Urinary bladder (tissue), 4 donors: ENCODE results near the gene UTP25. TPM values are rescaled to one million over a fixed set of nuclear protein-coding genes. Genes with fewer than 3 reads are reported as not detected.
"Not testable (repeated sequence)": the region's sequence is repeated elsewhere in the genome, so short reads cannot be mapped to it uniquely, and the experiment has no call there.

Experiments
- DNase-seq: peaks from one replicate; pipeline ENCODE4 v3.0.0-alpha.2; 2015; ENCODE audit errors: extremely low spot score
- H3K27ac ChIP-seq: one replicate; pipeline ENCODE4 v1.5.1; 2013; ENCODE audit warnings: low read depth, mild to moderate bottlenecking, moderate library complexity
- H3K36me3 ChIP-seq: one replicate; pipeline ENCODE4 v1.6.1; 2013; ENCODE audit warnings: mild to moderate bottlenecking, moderate library complexity; ENCODE audit not compliant: insufficient read depth
- H3K4me1 ChIP-seq: one replicate; pipeline ENCODE4 v1.6.1; 2013; ENCODE audit warnings: mild to moderate bottlenecking, moderate library complexity; ENCODE audit not compliant: insufficient read depth
- H3K4me3 ChIP-seq: one replicate; pipeline ENCODE4 v1.5.1; 2013; ENCODE audit warnings: low read depth, low read length
- WGBS: extraction: QIAGEN DNeasy Blood & Tissue Kit; methylation state at CpG from one replicate; pipeline ENCODE4 v1.1.7; 2013; 5-methylcytosine and 5-hydroxymethylcytosine counted together
- polyA plus RNA-seq: library from polyadenylated mRNA; stranded (reverse); fragments of 200-250 nt; gene quantifications from one replicate; pipeline ENCODE4 v1.2.3, GENCODE V29; 2013
- total RNA-seq: library from RNA; depleted of rRNA; stranded (reverse); fragments of >200 nt; gene quantifications from one replicate; pipeline ENCODE4 v1.2.3, GENCODE V29; 2014
- donor health status: healthy with polysubstance abuse.
- donor health status: healthy.

UTP25 gene
- total and polyA plus RNA-seq, 2 donors: 4.3 to 10.5 TPM

DNA sequence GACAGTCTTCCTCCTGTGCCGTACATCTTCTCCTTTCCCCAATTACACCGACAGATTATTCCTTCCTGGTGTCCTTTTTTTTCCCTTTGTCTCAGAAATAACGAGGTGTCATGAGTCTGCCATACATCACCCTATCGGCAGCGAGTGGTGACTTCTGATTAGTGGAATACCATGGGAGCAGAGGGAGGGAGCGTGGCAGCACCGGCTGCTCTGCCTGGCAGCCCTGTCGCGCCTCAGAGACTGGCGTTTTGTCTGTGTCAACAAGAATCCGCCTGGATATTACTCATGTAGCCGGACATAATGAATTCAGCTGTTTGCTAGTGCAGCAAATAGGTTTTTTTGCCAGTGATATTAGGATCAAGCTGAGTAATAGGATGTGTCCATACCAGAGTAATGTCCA, 51.8 kb downstream of the UTP25 start:
- H3K36me3 ChIP-seq: no peaks in the 10 kb centered on the region
- 47% methylated on average over 12 of the region's 12 CpGs for WGBS
- H3K4me3 ChIP-seq: no peak overlapping the region
- peaks cover 2% of the 10 kb centered on the region for H3K4me1 ChIP-seq
- DNase-seq: no peak
- H3K27ac ChIP-seq: no peak overlapping the region

DNA sequence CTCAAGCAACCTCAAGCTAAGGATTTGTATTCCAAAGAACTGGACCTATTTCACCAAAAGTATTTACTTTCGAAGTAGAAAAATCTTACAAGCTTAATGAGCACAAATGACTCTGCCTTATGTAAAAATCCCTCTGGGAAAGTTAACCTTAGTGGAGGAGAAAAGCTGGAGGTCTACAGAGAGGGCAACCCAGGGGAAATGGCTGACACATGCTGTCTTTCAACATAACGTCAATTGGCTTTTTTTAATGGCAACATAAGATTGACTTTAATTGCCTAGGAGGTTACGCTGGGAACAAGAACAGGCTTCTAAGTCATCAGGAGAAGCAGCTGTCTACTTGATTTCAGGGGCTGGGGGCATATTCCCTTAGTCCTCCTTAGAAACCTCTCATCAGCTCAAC, 52.3 kb downstream of the UTP25 start:
- no peak for DNase-seq
- H3K27ac ChIP-seq: no peak overlapping the region
- H3K4me3 ChIP-seq: no peak overlapping the region
- H3K4me1 ChIP-seq: peaks cover 2% of the 10 kb centered on the region
- WGBS: 61% methylated on average over 3 of the region's 3 CpGs
- H3K36me3 ChIP-seq: no peaks in the 10 kb centered on the region

DNA sequence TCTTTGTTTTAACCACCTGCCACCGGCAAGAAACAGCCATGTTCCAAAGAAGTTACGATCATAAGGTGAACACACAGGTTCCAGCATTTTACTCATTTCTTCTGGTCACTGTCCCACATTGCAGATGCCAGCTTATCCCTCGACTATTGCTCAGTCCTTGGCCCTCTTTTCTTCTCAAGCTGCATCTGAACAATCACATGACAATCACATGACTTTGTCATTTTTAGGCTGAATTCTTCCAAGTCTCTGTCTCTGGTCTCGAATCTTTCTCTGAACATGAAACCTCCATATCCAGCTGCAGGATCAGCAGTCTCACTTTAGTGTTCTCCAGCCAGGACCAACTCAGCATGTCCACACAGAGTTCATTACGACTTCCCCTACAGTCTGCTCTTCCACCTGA, 53.8 kb downstream of the UTP25 start:
- no peak overlapping the region for H3K27ac ChIP-seq
- WGBS: 80% methylated on average over 5 of the region's 5 CpGs
- peaks cover 2% of the 10 kb centered on the region for H3K4me1 ChIP-seq
- DNase-seq: no peak
- H3K36me3 ChIP-seq: no peaks in the 10 kb centered on the region
- H3K4me3 ChIP-seq: no peak overlapping the region

DNA sequence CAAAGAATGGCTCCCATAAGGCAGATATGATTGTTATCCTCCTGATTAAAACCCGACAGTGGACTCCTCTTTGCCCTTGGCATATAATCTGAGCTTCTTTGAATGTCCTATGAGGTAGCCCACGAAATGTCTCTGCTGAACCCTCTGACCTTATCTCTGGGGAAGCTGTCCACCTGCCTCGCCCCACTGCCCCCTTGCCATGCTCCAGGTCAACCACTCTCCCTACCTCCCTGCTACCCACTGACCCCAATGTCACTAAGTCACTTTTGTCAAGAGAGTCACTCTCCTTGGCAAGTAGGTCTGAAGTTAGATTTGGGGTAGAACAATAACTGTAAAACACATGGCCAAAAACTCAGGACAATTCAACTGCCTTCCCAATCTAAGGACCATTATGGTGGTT, 54.5 kb downstream of the UTP25 start:
- no peak for DNase-seq
- Histone ChIP-seq H3K27ac (no peak overlapping the region), H3K36me3 (no peaks in the 10 kb centered on the region), H3K4me3 (no peak overlapping the region), H3K4me1 (peaks cover 2% of the 10 kb centered on the region)
- 79% methylated on average over 3 of the region's 3 CpGs for WGBS

DNA sequence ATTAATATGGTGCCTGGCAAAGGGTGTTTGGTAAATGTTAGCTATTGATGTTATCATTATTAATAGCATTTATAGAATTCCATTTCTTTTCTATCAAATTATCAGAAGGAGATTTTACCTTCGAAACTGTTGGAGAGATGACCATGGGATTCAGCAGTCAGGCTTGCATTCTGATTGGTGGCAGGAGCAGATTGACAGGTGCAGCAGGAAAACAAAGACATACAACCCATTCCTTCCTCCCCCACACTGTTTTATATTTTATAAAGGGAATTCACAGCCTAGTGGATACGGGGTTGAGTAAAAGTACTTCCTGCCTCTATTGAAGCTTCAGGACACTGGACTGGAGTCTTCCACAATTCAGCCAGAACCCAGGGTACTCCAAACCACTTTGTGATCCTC, 55.2 kb downstream of the UTP25 start:
- Histone ChIP-seq H3K27ac (no peak overlapping the region), H3K4me3 (no peak overlapping the region), H3K4me1 (peaks cover 2% of the 10 kb centered on the region), H3K36me3 (no peaks in the 10 kb centered on the region)
- no peak for DNase-seq
- 67% methylated on average over 2 of the region's 2 CpGs for WGBS

DNA sequence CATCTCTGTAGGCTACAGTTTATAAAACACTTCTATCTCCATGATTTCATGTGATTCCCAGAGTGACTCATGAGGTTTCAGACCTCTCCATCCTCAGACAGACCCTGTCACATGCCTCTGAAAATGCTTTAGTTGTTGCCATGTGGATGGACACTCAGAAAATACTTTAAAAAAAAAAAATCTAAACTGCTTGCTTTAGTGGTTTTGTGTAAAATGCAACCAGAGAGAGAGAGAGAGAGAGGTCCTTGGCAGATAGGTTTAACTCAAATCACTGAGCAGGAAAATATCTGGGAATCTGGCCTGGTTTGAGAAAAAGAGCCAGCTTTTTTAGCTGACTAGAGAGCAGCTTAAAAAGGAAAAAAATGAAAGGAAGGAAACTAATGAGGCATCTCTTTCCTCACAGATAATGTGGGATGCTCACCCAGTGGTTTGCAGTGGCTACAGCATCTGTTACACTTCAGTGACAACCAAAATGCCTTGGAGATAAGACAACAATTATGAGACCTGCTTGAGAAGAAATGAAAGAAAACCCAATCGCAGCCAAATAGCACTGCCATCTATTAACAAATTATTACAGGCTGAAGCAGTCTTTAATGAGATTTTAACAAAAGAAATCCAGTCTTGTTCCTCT, 55.7 kb downstream of the UTP25 start:
- H3K36me3 ChIP-seq: no peaks in the 10 kb centered on the region
- H3K27ac ChIP-seq: no peak overlapping the region
- peaks cover 2% of the 10 kb centered on the region for H3K4me1 ChIP-seq
- 20% methylated on average over 1 of the region's 1 CpG for WGBS
- no peak for DNase-seq
- H3K4me3 ChIP-seq: no peak overlapping the region

DNA sequence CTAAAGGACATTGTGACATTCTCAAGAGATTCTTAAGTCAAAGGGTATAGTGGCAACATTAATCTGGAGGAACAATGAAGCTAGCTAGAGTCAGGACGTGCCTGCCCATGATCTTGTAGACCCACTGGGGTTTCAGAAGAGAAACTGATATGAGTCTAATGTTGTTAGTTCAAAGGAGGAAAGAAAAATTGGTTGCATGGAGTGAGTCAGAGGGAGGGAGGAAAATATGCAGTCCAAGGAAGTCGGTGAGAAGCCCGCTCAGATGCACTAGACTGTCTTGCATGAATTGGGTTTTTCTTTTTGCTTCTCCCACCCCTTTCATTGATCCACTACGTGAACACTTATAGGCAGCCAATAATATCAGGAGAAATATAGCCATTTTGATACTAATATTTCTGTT, 56.5 kb downstream of the UTP25 start:
- whole genome bisulfite sequencing: 79% methylated on average over 4 of the region's 4 CpGs
- peaks cover 2% of the 10 kb centered on the region for H3K4me1 ChIP-seq
- DNase-seq: no peak
- no peak overlapping the region for H3K27ac ChIP-seq
- no peak overlapping the region for H3K4me3 ChIP-seq
- H3K36me3 ChIP-seq: no peaks in the 10 kb centered on the region

DNA sequence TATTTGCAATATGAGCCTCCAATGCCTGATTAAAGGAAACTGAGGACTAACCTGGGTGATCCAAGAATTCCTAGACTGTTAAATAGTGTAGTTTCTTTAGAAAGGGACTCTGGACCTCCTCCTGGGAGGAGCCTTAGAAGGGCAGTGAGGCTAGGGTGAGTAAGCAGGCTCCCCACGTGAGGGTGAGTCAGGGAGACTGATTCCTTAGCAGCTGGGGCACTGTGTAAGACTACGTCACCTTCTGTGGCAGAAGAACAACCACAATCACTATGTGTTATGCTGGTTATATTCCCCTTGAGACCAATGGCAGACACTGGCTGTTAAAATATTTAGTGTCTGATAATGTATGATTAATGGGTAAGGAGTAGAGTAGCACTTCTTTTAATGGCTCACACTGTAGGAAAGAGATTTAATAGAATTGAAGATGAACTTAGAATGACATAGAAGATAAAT, 56.9 kb downstream of the UTP25 start:
- peaks cover 2% of the 10 kb centered on the region for H3K4me1 ChIP-seq
- DNase-seq: no peak
- WGBS: 14% methylated on average over 2 of the region's 2 CpGs
- no peaks in the 10 kb centered on the region for H3K36me3 ChIP-seq
- H3K4me3 ChIP-seq: no peak overlapping the region
- no peak overlapping the region for H3K27ac ChIP-seq

DNA sequence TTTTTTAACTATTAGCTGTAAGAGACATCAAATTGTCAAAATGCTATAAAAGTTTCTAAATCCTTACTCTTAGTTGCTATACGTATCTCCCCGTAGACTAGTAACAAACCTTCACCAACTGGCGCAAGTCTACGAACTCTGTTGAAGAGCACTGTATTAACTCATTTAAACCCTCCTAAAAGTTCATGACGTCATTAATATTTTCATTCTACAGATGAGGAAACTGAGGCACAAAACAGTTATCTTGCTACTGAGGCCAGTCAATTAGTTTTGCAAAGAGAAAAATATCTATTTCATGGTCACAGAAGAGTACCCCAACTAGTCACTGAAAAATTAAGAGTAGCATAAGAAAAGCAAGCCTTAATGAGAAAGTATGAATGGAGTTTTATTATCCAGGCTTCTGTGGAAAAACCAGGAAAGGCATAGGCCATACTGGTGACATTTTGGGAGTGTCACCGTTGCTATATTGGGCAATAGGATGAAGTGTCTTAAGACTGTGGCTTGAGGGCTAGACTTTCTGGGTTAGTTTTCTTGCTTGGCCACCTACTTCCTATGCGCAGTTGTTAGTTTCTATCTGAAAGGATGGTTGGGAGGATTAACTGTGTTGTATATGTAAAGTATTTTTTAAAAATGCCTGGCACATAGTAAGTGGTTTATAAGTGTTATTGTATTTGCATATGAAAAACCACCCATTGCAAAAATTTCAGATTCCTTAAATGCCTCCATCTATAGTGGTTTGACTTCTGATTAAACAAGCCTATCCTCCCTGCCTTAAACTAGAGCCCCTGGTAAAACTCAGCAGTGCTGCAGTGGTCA, 57.8 kb downstream of the UTP25 start:
- Histone ChIP-seq H3K27ac (no peak overlapping the region), H3K4me1 (peaks cover 2% of the 10 kb centered on the region), H3K36me3 (no peaks in the 10 kb centered on the region), H3K4me3 (no peak overlapping the region)
- WGBS: 85% methylated on average over 7 of the region's 7 CpGs
- DNase-seq: no peak

DNA sequence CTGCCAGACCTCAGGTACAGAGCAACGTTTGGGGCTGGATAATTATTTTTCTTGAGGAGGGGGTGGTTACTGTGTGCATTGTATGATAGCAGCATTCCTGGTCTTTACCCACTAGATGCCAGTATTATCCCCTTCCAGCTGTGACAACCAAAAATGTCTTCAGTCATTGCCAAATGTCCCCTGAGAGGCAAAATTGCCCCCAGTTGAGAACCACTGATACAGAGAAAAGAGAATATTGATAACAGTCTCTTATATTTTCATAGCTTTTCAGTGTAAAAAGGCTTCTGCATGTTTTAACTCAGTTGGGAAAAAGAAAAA, 58.4 kb downstream of the UTP25 start:
- Histone ChIP-seq H3K4me1 (peaks cover 2% of the 10 kb centered on the region), H3K36me3 (no peaks in the 10 kb centered on the region)
- 14% methylated on average over 1 of the region's 1 CpG for WGBS

DNA sequence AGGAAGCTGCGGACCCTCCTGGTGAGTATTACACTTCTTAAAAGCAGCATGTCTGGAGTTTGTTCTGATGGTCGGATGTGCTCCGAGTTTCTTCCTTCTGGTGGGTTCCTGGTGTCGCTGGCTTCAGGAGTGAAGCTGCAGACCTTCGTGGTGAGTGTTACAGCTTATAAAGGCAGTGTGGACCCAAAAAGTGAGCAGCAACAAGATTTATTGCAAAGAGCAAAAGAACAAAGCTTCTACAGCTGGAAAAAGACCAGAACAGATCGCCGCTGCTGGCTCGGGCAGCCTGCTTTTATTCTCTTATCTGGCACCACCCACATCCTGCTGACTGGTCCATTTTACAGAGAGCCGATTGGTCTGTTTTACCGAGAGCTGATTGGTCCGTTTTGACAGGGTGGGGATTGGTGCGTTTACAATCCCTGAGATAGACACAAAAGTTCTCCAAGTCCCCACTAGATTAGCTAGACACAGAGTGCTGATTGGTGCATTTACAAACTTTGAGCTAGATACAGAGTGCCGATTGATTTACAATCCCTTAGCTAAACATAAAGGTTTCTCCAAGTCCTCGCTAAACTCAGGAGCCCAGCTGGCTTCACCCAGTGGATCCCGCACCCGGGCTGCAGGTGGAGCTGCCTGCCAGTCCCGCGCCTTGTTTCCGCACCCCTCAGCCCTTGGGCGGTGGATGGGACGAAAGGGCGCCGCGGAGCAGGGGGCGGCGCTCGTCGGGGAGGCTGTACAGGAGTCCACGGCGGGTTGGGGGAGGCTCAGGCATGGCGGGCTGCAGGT, 60.7 kb downstream of the UTP25 start:
- 85% methylated on average over 31 of the region's 31 CpGs for WGBS
- not testable (repeated sequence) for H3K27ac ChIP-seq, H3K4me1 ChIP-seq, H3K36me3 ChIP-seq, DNase-seq, H3K4me3 ChIP-seq

More for the DNA sequence above, 58.4 kb downstream of the UTP25 start:
- no peak overlapping the region for H3K27ac ChIP-seq
- H3K4me3 ChIP-seq: no peak overlapping the region
- DNase-seq: no peak

DNA sequence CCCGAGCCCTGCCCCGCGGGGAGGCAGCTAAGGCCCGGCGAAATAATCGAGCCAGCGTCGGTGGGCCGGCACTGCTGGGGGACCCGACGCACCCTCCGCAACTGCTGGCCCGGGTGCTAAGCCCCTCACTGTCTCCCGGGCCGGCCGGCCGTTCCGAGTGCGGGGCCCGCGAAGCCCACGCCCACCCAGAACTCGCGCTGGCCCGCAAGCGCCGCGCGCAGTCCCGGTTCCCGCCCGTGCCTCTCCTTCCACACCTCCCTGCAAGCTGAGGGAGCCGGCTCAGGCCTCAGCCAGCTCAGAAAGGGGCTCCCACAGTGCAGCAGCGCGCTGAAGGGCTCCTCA, 61.3 kb downstream of the UTP25 start:
- WGBS: 95% methylated on average over 35 of the region's 35 CpGs
- H3K27ac ChIP-seq: no peak overlapping the region
- no peak overlapping the region for H3K4me3 ChIP-seq
- H3K4me1 ChIP-seq: no peaks in the 10 kb centered on the region
- no peaks in the 10 kb centered on the region for H3K36me3 ChIP-seq
- no peak for DNase-seq

DNA sequence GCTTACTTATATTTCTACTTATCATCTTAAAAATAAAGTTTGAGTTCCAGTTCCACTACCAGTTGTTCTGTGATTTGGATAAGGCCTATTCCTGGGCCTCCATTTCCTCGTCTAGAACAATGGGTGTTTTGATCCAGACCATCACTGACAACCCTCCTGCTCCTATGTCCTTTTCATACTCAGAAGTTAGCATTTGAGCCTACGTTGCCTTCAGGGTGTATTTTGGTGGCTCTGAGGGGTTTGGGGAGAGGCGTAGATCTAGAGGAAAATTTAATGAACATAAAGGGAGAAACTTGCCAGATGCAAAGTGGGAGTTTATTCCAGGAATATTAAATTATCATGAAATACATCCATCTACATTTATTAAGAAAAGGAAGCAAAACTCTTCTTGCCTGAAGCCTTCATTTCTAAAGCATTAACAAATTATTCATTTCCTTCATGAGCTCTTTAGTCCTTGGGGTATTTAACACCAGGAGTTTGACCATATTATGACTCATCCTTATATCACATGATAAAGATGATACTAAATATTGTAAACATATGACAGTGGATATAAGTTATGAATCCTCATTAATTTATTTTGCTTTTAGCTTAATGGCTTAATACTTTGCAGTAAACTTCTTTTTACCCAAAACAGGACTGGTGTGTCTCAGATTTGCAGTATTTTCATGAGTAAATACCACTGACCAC, 63.0 kb downstream of the UTP25 start:
- no peaks in the 10 kb centered on the region for H3K4me1 ChIP-seq
- WGBS: 72% methylated on average over 3 of the region's 3 CpGs
- no peak overlapping the region for H3K27ac ChIP-seq
- H3K36me3 ChIP-seq: no peaks in the 10 kb centered on the region
- no peak for DNase-seq
- no peak overlapping the region for H3K4me3 ChIP-seq
